ENCODE data around the gene MINDY2.

MINDY2 gene

DNA sequence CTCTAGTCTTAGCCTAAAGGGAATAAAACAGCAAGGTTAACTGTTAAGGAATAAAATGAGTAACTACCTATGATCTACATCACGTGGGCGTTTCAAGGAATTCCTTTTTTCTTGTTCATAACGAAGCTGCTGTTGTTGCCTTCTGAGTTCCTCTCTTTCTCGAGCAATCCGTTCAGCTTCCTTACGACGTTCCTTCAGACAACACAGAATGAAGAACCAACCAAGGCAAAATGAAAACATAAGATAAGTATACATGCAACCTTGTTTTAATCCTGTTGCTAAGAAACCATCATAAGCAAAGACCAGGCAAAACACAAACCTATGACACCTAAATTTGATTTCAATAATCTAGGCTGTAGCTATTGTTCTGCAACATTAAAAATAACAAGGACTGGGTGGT, 118.3 kb downstream of the MINDY2 start:
- no peak for DNase-seq

DNA sequence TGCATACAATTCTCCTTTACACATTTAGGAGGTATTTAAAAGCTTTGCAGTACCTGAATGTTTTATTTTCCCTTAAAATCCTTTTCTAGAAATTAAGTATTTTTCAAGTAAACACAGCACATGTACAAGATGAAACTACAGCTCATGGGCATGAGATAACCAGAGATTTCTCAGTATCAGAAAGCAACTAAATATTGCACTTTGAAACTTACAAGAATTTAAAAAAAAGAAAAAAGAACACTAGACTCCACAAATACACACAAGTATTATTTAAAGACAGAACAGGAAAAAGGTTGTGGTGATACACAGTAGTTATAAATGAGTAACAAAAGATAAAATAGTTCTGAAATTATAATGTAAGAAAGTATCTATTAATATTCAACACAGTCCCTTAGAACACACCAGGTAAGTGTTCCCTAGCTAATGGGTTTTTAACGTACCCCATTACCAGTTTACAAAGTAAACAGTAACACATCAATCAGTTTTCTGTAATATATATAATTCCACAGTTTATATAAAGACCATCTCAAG, 127.1 kb downstream of the MINDY2 start:
- DNase-seq: no peak

DNA sequence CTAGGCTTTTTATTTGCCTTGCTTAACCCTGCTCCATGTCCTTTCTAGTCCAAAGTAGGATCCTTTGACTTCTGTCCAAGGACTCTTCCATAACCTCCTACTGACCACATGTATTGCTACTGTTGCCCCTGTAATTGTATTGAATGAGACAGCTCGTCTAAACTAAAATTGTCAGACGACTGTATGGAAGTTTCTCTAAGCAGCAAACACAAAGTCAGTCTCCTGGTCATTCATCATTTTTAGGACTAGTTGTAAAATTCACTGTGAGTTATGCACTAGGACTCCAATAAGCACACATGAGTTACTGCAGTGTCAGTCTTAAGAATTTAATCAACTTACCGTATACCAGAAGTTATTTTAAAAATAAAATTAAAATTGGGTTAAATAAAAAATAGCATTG, 129.5 kb downstream of the MINDY2 start:
- no peak for DNase-seq

DNA sequence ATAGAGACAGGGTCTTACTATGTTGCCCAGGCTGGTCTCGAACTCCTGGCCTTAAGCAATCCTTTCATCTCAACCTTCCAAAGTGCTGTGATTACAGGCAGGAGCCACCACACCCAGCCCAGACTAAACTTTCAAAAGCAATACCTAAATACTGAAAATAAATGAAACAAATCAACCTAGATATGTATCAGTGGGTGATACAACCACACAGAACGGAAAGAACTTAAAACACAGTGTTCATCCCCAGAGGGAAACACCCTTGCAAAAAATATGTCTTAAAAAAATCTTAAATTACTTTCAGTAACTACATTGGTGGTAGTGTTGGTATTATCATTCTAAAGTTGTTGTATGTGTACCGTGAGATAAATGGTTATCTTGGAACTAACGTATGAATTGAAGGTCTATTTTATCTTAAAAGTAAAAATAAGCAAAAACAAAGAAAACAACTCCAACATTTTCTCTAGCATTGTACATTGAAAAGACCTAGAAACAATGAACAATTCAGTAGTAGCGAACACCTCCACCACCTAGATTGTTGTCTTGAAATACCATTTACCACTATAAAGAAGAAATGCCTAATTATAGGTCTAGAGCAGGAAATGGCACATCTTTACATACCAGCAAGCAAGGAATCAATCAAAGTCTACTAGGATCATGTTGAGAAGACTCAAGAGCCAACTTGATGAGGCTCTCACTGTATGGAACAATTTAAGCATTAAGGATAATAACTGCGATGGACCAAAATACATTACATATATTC, 137.6 kb downstream of the MINDY2 start:
- DNase-seq: no peak

DNA sequence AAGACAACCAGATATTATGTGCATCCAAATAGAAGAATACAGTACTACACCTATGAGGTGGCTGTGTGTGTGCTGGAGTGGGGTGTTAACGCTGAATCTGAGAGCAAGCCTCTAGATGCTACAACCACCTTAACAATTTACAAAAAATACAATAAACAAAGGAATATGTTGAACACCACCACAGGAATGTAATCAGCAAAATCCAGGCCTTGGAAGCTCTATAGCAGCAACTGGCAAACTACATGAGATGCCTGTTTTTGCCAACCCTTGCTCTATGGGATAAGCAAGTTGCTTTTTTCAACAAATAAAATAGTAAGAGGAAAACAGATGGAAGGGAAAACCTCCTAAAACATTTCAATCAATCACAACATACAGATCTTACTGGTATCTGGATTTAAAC, 138.5 kb downstream of the MINDY2 start:
- DNase-seq: no peak

DNA sequence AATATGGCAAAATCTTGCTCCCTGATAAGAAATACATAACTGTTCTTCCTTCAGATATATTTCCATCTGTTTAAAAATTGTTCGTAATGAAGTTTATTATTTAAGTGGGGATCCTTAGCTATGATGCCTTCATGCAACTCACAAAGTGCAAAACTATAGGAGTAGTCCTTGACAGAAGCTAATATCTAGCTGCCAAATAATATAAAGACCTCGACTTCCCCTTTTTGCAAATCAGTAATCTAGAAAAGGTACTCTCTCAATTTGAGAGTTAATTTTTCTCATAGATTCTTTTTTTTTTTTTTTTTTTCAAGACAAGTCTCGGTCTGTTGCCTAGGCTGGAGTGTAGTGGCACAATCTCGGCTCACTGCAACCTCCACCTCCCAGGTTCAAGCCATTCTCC, 139.4 kb downstream of the MINDY2 start:
- DNase-seq: no peak
